HCT116 (cell line): ENCODE results near the gene ARHGAP23. TPM values are rescaled to one million over a fixed set of nuclear protein-coding genes. Genes with fewer than 3 reads are reported as not detected.
"Not testable (repeated sequence)": the region's sequence is repeated elsewhere in the genome, so short reads cannot be mapped to it uniquely, and the experiment has no call there.

Experiments
- ATAC-seq: fragments of 200-7000 bp; cut with Tn5 transposase; 2 replicates; pipeline ENCODE4 v1.9.1; 2020; ENCODE audit warnings: mild to moderate bottlenecking, moderate library complexity
- BruUV-seq: library from RNA; stranded (reverse); fragments of 400-500 nt; replicated peaks from 2 replicates; lab custom pipeline; 2021; lab: Mats Ljungman, UMichigan
- CTCF ChIA-PET: fragments of 300-600 bp; sonication (Branson Sonifier 250); formaldehyde crosslinking; loops from one replicate; lab custom pipeline; 2021; ENCODE audit warnings: antibody characterized with exemption; lab: Charles Lee
- POLR2A ChIA-PET: fragments of 300-600, 350-600 bp; sonication (Branson Sonifier 250); formaldehyde crosslinking; loops from one replicate; lab custom pipeline; 2021; ENCODE audit warnings: antibody characterized with exemption; lab: Charles Lee
- RAD21 ChIA-PET, 2 experiments: fragments of 300-600 bp; sonication (Branson Sonifier 250); formaldehyde crosslinking; loops; one replicate each; lab custom pipeline; 2023; ENCODE audit warnings: low total read pairs in 2 of 2; ENCODE audit not compliant: uncharacterized antibody in 2 of 2, unreplicated experiment in 2 of 2, low non-redundant PET in 1 of 2; lab: Charles Lee
- DNase-seq: peaks from one replicate; pipeline ENCODE4 v3.0.0-alpha.2; 2010; ENCODE audit warnings: low read depth, low spot score
- H2AFZ ChIP-seq: fragments of 200-600 bp; shearing (Covaris generic), sonication (generic); 2 replicates; pipeline ENCODE4 v1.6.1; 2017; ENCODE audit warnings: low read depth, mixed run types, mixed read lengths, antibody characterized with exemption, low read length; ENCODE audit not compliant: poor library complexity, severe bottlenecking
- H3K27ac ChIP-seq: 2 replicates; pipeline ENCODE4 v1.5.1; 2012; ENCODE audit warnings: low read depth, low read length
- H3K27me3 ChIP-seq: fragments of 200-600 bp; sonication (generic); 2 replicates; pipeline ENCODE4 v1.6.1; 2016; ENCODE audit warnings: mixed run types, low read length, mixed read lengths; ENCODE audit not compliant: insufficient read depth
- H3K36me3 ChIP-seq, 2 experiments: fragments of 200-500 bp in 1 of 2; fragments of 200-600 bp in 1 of 2; sonication (Bioruptor generic) in 1 of 2; sonication (generic) in 1 of 2; 2 replicates each; pipeline versions ENCODE4 v1.5.1 to v1.6.1; 2014 to 2016; ENCODE audit warnings: low read length in 2 of 2, inconsistent platforms in 1 of 2, mixed read lengths in 1 of 2, mixed run types in 1 of 2; ENCODE audit not compliant: insufficient read depth in 2 of 2, control insufficient read depth in 1 of 2
- H3K4me1 ChIP-seq, 2 experiments: fragments of 200-600 bp in 1 of 2; sonication (generic) in 1 of 2; 2 replicates each; pipeline versions ENCODE4 v1.5.1 to v1.6.1; 2012 to 2017; ENCODE audit warnings: low read length in 2 of 2, inconsistent platforms in 1 of 2, mild to moderate bottlenecking in 1 of 2, mixed read lengths in 1 of 2, mixed run types in 1 of 2, moderate library complexity in 1 of 2; ENCODE audit not compliant: insufficient read depth in 2 of 2, control insufficient read depth in 1 of 2
- H3K4me2 ChIP-seq: fragments of 200-600 bp; sonication (generic); 2 replicates; pipeline ENCODE4 v1.6.1; 2017; ENCODE audit warnings: mixed run types, low read length, mixed read lengths
- H3K4me3 ChIP-seq, 2 experiments: fragments of 200-600 bp in 1 of 2; sonication (generic) in 1 of 2; replicated peaks in 1 of 2; 2 replicates each; pipeline ENCODE4 v1.5.1; 2011 to 2016; ENCODE audit warnings: low read length in 2 of 2, control low read depth in 1 of 2, low read depth in 1 of 2, mild to moderate bottlenecking in 1 of 2, mixed read lengths in 1 of 2, mixed run types in 1 of 2
- H3K79me2 ChIP-seq: fragments of 200-600 bp; sonication (generic); 2 replicates; pipeline ENCODE4 v1.6.1; 2017; ENCODE audit warnings: mild to moderate bottlenecking, mixed run types, low read length, moderate library complexity, mixed read lengths; ENCODE audit not compliant: insufficient read depth
- H3K9ac ChIP-seq: fragments of 200-600 bp; sonication (generic); 2 replicates; pipeline ENCODE4 v1.6.1; 2016; ENCODE audit warnings: low read length, mixed read lengths
- H3K9me2 ChIP-seq: fragments of 200-600 bp; sonication (generic), shearing (Covaris generic); 2 replicates; pipeline ENCODE4 v1.6.1; 2017; ENCODE audit warnings: mixed run types, mild to moderate bottlenecking, moderate library complexity; ENCODE audit not compliant: insufficient read depth
- H3K9me3 ChIP-seq, 2 experiments: fragments of 200-500 bp in 1 of 2; fragments of 200-600 bp in 1 of 2; sonication (Bioruptor generic) in 1 of 2; sonication (generic) in 1 of 2; 2 replicates each; pipeline ENCODE4 v1.6.1; 2014 to 2017; ENCODE audit warnings: low read length in 2 of 2, mixed read lengths in 2 of 2, inconsistent platforms in 1 of 2, low read depth in 1 of 2, mild to moderate bottlenecking in 1 of 2, mixed run types in 1 of 2, moderate library complexity in 1 of 2; ENCODE audit not compliant: control insufficient read depth in 1 of 2, insufficient read depth in 1 of 2
- H4K20me1 ChIP-seq: fragments of 200-600 bp; sonication (generic), shearing (Covaris generic); 2 replicates; pipeline ENCODE4 v1.6.1; 2017; ENCODE audit warnings: mixed run types, mild to moderate bottlenecking, moderate library complexity; ENCODE audit not compliant: insufficient read depth
- POLR2A ChIP-seq: IDR thresholded peaks from 2 replicates; pipeline ENCODE4 v1.7.0; 2011; ENCODE audit warnings: borderline replicate concordance; ENCODE audit not compliant: insufficient read depth, insufficient read length; ENCODE audit errors: extremely low read depth
- intact Hi-C: fragments of 100-400 bp; cut with micrococcal nuclease; formaldehyde crosslinking; loops from 2 replicates; pipeline ENCODE4 v1.10.0; 2022
- total RNA-seq: library from RNA; stranded (reverse); gene quantifications from one replicate; pipeline ENCODE4 v1.2.1, GENCODE V29; 2021; ENCODE audit not compliant: unreplicated experiment

The ARHGAP23 gene
- total RNA-seq, 1 experiment from 2014 or later, result 41.0 TPM

DNA sequence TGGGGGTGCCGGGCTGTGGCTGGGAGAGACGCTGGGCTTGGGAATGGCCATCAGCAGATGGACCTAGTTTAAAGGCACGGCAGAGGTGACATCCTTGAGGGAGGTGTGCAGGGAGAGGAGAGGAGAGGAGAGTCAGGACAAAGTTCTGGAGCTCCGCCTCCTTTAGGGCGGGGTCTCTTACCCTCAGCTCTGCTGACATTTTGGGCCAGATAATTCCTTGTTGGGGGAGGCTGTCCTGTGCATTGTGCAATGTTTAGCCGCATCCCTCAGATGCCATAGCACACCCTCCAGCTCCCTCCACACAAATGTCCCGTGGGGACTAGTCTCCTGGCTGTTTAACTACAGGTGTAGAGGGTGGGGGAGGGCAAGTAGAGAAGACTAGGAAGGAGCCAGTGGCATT, 48.3 kb downstream of the ARHGAP23 start:
- intact Hi-C loops, result no loop called here
- Histone ChIP-seq H3K4me2 (no peak overlapping the region), H3K9ac (no peak overlapping the region), H3K9me3 (no peaks in the 10 kb centered on the region), H3K4me3 (no peak overlapping the region), H4K20me1 (no peaks in the 10 kb centered on the region), H3K9me2 (no peaks in the 10 kb centered on the region), H3K36me3 (0 out of 4 replicates have a peak, but pooled peaks cover 0 to 6% of the 10 kb centered on the region in 2 experiments), H3K27me3 (no peaks in the 10 kb centered on the region), H3K27ac (no peak overlapping the region), H2AFZ (no peak overlapping the region), H3K79me2 (no peaks in the 10 kb centered on the region), H3K4me1 (peaks cover 0 to 13% of the 10 kb centered on the region in 2 experiments; a peak in 3 of 4 replicates)
- CTCF ChIA-PET, result no interaction called here
- ATAC-seq (no peak), DNase-seq (no peak)
- no peak for TF ChIP-seq POLR2A
- POLR2A ChIA-PET, result no interaction called here
- RAD21 ChIA-PET, result no interaction called here
- BruUV-seq, result no TSS peak

GRCh38 chr17:38477417-38477816, 49.2 kb downstream of the ARHGAP23 start:
- H3K4me3 ChIP-seq, H3K4me2 ChIP-seq, intact Hi-C loops, CTCF ChIA-PET, POLR2A ChIA-PET, H3K27ac ChIP-seq, ATAC-seq, DNase-seq, H3K79me2 ChIP-seq, H3K4me1 ChIP-seq, H2AFZ ChIP-seq, H3K9me3 ChIP-seq, H3K9ac ChIP-seq, H3K36me3 ChIP-seq, H3K27me3 ChIP-seq, RAD21 ChIA-PET, H3K9me2 ChIP-seq, BruUV-seq, H4K20me1 ChIP-seq: not testable (repeated sequence)

DNA sequence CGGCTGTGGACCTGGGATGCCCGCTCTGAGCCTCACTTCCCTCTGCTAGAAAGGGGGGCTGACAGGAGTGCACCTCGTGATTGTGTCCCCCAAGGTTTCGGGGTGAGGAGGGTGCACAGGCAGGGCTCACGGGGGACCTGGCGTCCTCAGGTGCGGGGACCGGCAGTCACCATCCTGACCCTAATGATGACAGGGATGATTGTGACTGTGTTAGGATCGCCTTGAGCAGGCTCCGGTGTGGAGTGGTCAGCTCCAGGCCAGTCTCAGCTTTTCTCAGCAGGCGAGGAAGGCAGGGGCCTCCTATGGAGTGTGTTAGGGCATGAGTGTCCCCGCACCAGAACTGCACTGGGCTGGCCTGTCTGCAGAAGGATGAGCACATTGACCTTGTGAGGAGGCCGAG, 49.7 kb downstream of the ARHGAP23 start:
- RAD21 ChIA-PET, H3K27me3 ChIP-seq, H3K4me2 ChIP-seq, H3K27ac ChIP-seq, H3K4me3 ChIP-seq, H3K9me2 ChIP-seq, intact Hi-C loops, ATAC-seq, H4K20me1 ChIP-seq, CTCF ChIA-PET, H3K9ac ChIP-seq, H3K9me3 ChIP-seq, H3K4me1 ChIP-seq, H3K36me3 ChIP-seq, H2AFZ ChIP-seq, POLR2A ChIA-PET, DNase-seq, BruUV-seq, H3K79me2 ChIP-seq: not testable (repeated sequence)

DNA sequence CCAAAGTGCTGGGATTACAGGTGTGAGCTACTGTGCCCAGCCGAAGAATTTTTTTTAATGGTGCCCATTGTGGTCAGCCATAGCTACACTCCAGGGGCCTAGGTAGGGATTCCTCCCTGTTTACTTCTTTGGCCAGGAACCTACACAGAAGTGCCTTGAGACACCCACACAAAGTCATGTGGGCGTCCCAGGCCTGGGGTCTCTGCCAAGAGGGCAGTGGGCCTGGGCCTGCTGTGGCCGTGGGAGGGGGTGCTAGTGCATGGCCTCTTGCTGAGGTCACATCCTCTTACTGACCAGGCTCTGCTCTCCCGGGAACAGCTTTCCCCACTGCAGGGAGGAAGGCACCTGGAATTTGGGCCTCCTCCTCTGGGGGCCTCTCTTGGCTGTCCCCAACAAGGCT, 50.4 kb downstream of the ARHGAP23 start:
- H3K9me3 ChIP-seq, H3K4me2 ChIP-seq, H2AFZ ChIP-seq, BruUV-seq, RAD21 ChIA-PET, H3K9me2 ChIP-seq, POLR2A ChIA-PET, H3K4me1 ChIP-seq, H3K9ac ChIP-seq, H3K4me3 ChIP-seq, H3K27me3 ChIP-seq, H3K27ac ChIP-seq, CTCF ChIA-PET, ATAC-seq, intact Hi-C loops, H3K79me2 ChIP-seq, H3K36me3 ChIP-seq, H4K20me1 ChIP-seq, DNase-seq: not testable (repeated sequence)
